Astrocyte (in vitro differentiated cells and primary cell): Measurements from ENCODE around the gene HNRNPL. TPM values are rescaled to one million over a fixed set of nuclear protein-coding genes. Genes with fewer than 3 reads are reported as not detected.

Source experiments
- DNase-seq: peaks from one replicate; pipeline ENCODE4 v3.0.0-alpha.2; 2010; ENCODE audit warnings: low read depth
- FAIRE-seq: peaks from 2 replicates; lab custom pipeline; 2011; peaks lifted over from hg19 to GRCh38; lab: Jason Lieb, UNC
- H2AFZ ChIP-seq: 2 replicates; pipeline ENCODE4 v1.6.0; 2012; ENCODE audit warnings: low read depth, low read length, inconsistent platforms
- H3K27ac ChIP-seq: 2 replicates; pipeline ENCODE4 v1.5.1; 2011; ENCODE audit warnings: low read depth, low read length, inconsistent platforms
- H3K27me3 ChIP-seq: 2 replicates; pipeline ENCODE4 v1.6.0; 2011; ENCODE audit warnings: low read length, inconsistent platforms; ENCODE audit not compliant: insufficient read depth
- H3K36me3 ChIP-seq: 2 replicates; pipeline ENCODE4 v1.5.1; 2011; ENCODE audit warnings: low read length, inconsistent platforms; ENCODE audit not compliant: insufficient read depth
- H3K4me1 ChIP-seq: 2 replicates; pipeline ENCODE4 v1.5.1; 2011; ENCODE audit warnings: low read length, inconsistent platforms; ENCODE audit not compliant: insufficient read depth
- H3K4me2 ChIP-seq: 2 replicates; pipeline ENCODE4 v1.6.0; 2012; ENCODE audit warnings: low read length, inconsistent platforms
- H3K4me3 ChIP-seq: 2 replicates; pipeline ENCODE4 v1.5.1; 2011; ENCODE audit warnings: low read depth, mild to moderate bottlenecking, low read length, inconsistent platforms; ENCODE audit not compliant: insufficient read depth
- H3K79me2 ChIP-seq: 2 replicates; pipeline ENCODE4 v1.6.0; 2012; ENCODE audit warnings: mild to moderate bottlenecking, low read length, inconsistent platforms; ENCODE audit not compliant: insufficient read depth
- H3K9ac ChIP-seq: 2 replicates; pipeline ENCODE4 v1.6.0; 2012; ENCODE audit warnings: mild to moderate bottlenecking, low read length, inconsistent platforms
- H3K9me3 ChIP-seq: 2 replicates; pipeline ENCODE4 v1.5.1; 2012; ENCODE audit warnings: low read depth, mild to moderate bottlenecking, low read length, inconsistent platforms; ENCODE audit not compliant: insufficient read depth
- H4K20me1 ChIP-seq: 2 replicates; pipeline ENCODE4 v1.6.0; 2012; ENCODE audit warnings: low read length, inconsistent platforms; ENCODE audit not compliant: insufficient read depth
- H3K27ac Mint-ChIP-seq: one replicate; pipeline ENCODE4 v1.8.0; 2021; ENCODE audit warnings: mild to moderate bottlenecking, mixed read lengths; ENCODE audit not compliant: unreplicated experiment
- H3K27me3 Mint-ChIP-seq: one replicate; pipeline ENCODE4 v1.8.0; 2021; ENCODE audit warnings: low read depth, mixed read lengths; ENCODE audit not compliant: unreplicated experiment
- H3K36me3 Mint-ChIP-seq: one replicate; pipeline ENCODE4 v1.8.0; 2021; ENCODE audit warnings: low read depth, mixed read lengths; ENCODE audit not compliant: unreplicated experiment
- H3K4me1 Mint-ChIP-seq: one replicate; pipeline ENCODE4 v1.8.0; 2021; ENCODE audit warnings: low read depth, mixed read lengths; ENCODE audit not compliant: unreplicated experiment
- H3K4me3 Mint-ChIP-seq: one replicate; pipeline ENCODE4 v1.8.0; 2021; ENCODE audit warnings: mild to moderate bottlenecking, moderate library complexity, mixed read lengths; ENCODE audit not compliant: unreplicated experiment
- H3K9me3 Mint-ChIP-seq: one replicate; pipeline ENCODE4 v1.8.0; 2021; ENCODE audit warnings: mild to moderate bottlenecking, mixed read lengths; ENCODE audit not compliant: unreplicated experiment
- EZH2 ChIP-seq: IDR thresholded peaks from 2 replicates; pipeline ENCODE4 v1.6.1; 2012; ENCODE audit warnings: mild to moderate bottlenecking, low read length, inconsistent platforms; ENCODE audit not compliant: insufficient read depth
- total RNA-seq: library from RNA; stranded (reverse); gene quantifications from 2 replicates; pipeline ENCODE4 v1.2.1, GENCODE V29; 2021
- TF ChIP-seq, protein P1 (sequence below): IDR thresholded peaks from 2 replicates; pipeline ENCODE4 v1.5.1; 2011; ENCODE audit warnings: low read depth, mild to moderate bottlenecking, inconsistent platforms, low read length, moderate library complexity; ENCODE audit not compliant: insufficient read depth

HNRNPL gene
- total RNA-seq, 1 donor from 2014 or later, result 314 TPM

DNA sequence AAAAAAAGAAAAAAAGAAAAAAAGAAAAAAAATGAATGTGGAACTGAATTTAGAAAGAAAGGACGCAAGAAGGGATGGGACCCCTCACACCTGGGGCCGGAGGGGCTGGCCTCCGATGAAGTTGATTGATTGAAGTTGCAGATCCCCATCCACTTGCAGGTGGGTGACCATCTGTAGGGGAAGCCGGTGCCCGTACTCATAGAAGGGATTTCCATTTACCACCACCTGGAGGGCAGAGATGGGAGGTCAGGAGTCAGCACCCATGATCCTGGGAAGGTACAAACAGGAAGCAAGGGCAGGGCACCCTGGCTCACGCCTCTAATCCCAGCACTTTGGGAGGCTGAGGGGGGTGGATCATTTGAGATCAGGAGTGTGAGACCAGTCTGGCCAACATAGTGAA lies 43.4 kb downstream of the HNRNPL start:
- TF ChIP-seq, protein P1, sequence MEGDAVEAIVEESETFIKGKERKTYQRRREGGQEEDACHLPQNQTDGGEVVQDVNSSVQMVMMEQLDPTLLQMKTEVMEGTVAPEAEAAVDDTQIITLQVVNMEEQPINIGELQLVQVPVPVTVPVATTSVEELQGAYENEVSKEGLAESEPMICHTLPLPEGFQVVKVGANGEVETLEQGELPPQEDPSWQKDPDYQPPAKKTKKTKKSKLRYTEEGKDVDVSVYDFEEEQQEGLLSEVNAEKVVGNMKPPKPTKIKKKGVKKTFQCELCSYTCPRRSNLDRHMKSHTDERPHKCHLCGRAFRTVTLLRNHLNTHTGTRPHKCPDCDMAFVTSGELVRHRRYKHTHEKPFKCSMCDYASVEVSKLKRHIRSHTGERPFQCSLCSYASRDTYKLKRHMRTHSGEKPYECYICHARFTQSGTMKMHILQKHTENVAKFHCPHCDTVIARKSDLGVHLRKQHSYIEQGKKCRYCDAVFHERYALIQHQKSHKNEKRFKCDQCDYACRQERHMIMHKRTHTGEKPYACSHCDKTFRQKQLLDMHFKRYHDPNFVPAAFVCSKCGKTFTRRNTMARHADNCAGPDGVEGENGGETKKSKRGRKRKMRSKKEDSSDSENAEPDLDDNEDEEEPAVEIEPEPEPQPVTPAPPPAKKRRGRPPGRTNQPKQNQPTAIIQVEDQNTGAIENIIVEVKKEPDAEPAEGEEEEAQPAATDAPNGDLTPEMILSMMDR, result no peak
- no peak for TF ChIP-seq EZH2
- H4K20me1 ChIP-seq, result no peaks in the 10 kb centered on the region
- no peaks in the 10 kb centered on the region for H3K4me1 ChIP-seq
- Mint-ChIP-seq H3K27ac (no peak overlapping the region), H3K36me3 (peaks cover 3% of the 10 kb centered on the region), H3K27me3 (peaks cover 2% of the 10 kb centered on the region), H3K4me3 (no peak overlapping the region), H3K4me1 (no peaks in the 10 kb centered on the region), H3K9me3 (peaks cover 2% of the 10 kb centered on the region)
- FAIRE-seq (no peak), DNase-seq (no peak)
- no peaks in the 10 kb centered on the region for H3K79me2 ChIP-seq
- no peaks in the 10 kb centered on the region for H3K27me3 ChIP-seq
- no peak overlapping the region for H3K27ac ChIP-seq
- H3K4me3 ChIP-seq, result no peak overlapping the region
- no peaks in the 10 kb centered on the region for H3K36me3 ChIP-seq
- H3K9me3 ChIP-seq, result no peaks in the 10 kb centered on the region
- H3K4me2 ChIP-seq, result no peak overlapping the region
- H2AFZ ChIP-seq, result no peak overlapping the region
- H3K9ac ChIP-seq, result no peak overlapping the region

GRCh38 chr19:38805180-38805579 lies 44.6 kb downstream of the HNRNPL start:
- no peaks in the 10 kb centered on the region for H3K9me3 ChIP-seq
- FAIRE-seq, result no peak
- H3K27me3 Mint-ChIP-seq, result peaks cover 2% of the 10 kb centered on the region
- no peaks in the 10 kb centered on the region for H3K4me1 ChIP-seq
- no peak overlapping the region for H2AFZ ChIP-seq
- no peak overlapping the region for H3K9ac ChIP-seq
- H3K4me3 ChIP-seq, result no peak overlapping the region
- H3K4me3 Mint-ChIP-seq, result no peak overlapping the region
- H3K79me2 ChIP-seq, result no peaks in the 10 kb centered on the region
- H3K9me3 Mint-ChIP-seq, result peaks cover 2% of the 10 kb centered on the region
- H3K27me3 ChIP-seq, result peaks cover 5% of the 10 kb centered on the region
- H4K20me1 ChIP-seq, result no peaks in the 10 kb centered on the region
- H3K36me3 Mint-ChIP-seq, result peaks cover 3% of the 10 kb centered on the region
- H3K36me3 ChIP-seq, result no peaks in the 10 kb centered on the region
- no peaks in the 10 kb centered on the region for H3K4me1 Mint-ChIP-seq
- TF ChIP-seq EZH2, result no peak
- TF ChIP-seq, protein P1, result no peak
- H3K27ac ChIP-seq, result no peak overlapping the region
- H3K4me2 ChIP-seq, result no peak overlapping the region
- H3K27ac Mint-ChIP-seq, result no peak overlapping the region
- DNase-seq, result no peak

DNA sequence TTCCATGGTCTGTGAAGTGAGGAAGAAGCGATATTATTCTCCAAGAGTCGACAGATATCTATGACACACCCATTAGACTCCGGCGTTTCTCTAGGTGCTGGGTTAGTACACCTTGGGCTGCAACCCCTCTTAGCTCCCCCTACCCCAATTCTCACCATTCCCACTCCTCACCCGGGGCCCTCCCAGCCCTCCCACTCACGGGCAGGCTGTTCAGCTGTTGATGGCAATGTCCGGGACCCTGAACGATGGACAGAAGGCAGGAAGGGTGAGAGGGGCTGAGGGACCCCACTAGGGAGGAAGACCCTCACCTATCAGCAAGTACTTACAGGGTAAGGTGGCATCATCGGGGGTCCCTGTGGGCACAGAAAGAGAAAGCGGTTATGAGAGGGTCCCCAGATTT lies 46.2 kb downstream of the HNRNPL start:
- DNase-seq (no peak), FAIRE-seq (no peak)
- Mint-ChIP-seq H3K4me1 (no peaks in the 10 kb centered on the region), H3K27ac (no peak overlapping the region), H3K9me3 (peaks cover 3% of the 10 kb centered on the region), H3K27me3 (peaks cover 2% of the 10 kb centered on the region), H3K4me3 (no peak overlapping the region), H3K36me3 (no peaks in the 10 kb centered on the region)
- Histone ChIP-seq H3K4me2 (no peak overlapping the region), H2AFZ (no peak overlapping the region), H3K27me3 (peaks cover 5% of the 10 kb centered on the region), H3K9me3 (no peaks in the 10 kb centered on the region), H4K20me1 (no peaks in the 10 kb centered on the region), H3K27ac (no peak overlapping the region), H3K4me1 (no peaks in the 10 kb centered on the region), H3K79me2 (no peaks in the 10 kb centered on the region), H3K36me3 (no peaks in the 10 kb centered on the region), H3K4me3 (no peak overlapping the region), H3K9ac (no peak overlapping the region)
- TF ChIP-seq EZH2, result no peak
- TF ChIP-seq, protein P1, result no peak
